Coronary artery (tissue), 2 donors: ENCODE measurements around the gene ACTN3.
A peak's percentile ranks its signal among the peaks of the same experiment; 100 is the strongest.
"Not testable (repeated sequence)": the region's sequence is repeated elsewhere in the genome, so short reads cannot be mapped to it uniquely, and the experiment has no call there.

Source experiments
- DNase-seq: peaks from one replicate; pipeline ENCODE4 v3.0.0-alpha.2; 2017; ENCODE audit warnings: low spot score
- H3K27ac ChIP-seq, 2 donors: fragments of 200-600 bp; sonication (generic); one replicate each; pipeline ENCODE4 v1.5.1; 2016 to 2019
- H3K4me3 ChIP-seq: fragments of 200-600 bp; sonication (generic); 2 replicates; pipeline ENCODE4 v1.5.1; 2016; ENCODE audit warnings: mild to moderate bottlenecking, moderate library complexity
- CTCF ChIP-seq: fragments of 200-600 bp; sonication (generic); IDR thresholded peaks from one replicate; pipeline ENCODE4 v1.5.1; 2019; ENCODE audit warnings: antibody characterized with exemption

The ACTN3 gene

GRCh38 chr11:66532784-66533183, 13.9 kb upstream of the ACTN3 start:
- H3K27ac ChIP-seq, result no peak overlapping the region
- DNase-seq, result no peak
- no peak for TF ChIP-seq CTCF
- H3K4me3 ChIP-seq, result no peak overlapping the region

GRCh38 chr11:66539170-66539869, 7.4 kb upstream of the ACTN3 start:
- no peak for TF ChIP-seq CTCF
- Histone ChIP-seq H3K4me3 (no peak overlapping the region), H3K27ac (no peak overlapping the region)
- no peak for DNase-seq

- no peak overlapping the region for H3K27ac ChIP-seq
- TF ChIP-seq CTCF, result no peak
- H3K4me3 ChIP-seq, result no peak overlapping the region
- no peak for DNase-seq
These were observed 6.9 kb upstream of the ACTN3 start for GRCh38 chr11:66539870-66540213.

- not testable (repeated sequence) for DNase-seq, H3K27ac ChIP-seq, H3K4me3 ChIP-seq
These were observed 6.1 kb upstream of the ACTN3 start for GRCh38 chr11:66540598-66540997.

GRCh38 chr11:66541892-66542291, 4.8 kb upstream of the ACTN3 start:
- TF ChIP-seq CTCF, result no peak
- no peak for DNase-seq
- Histone ChIP-seq H3K27ac (no peak overlapping the region), H3K4me3 (no peak overlapping the region)

- TF ChIP-seq CTCF, result no peak
- no peak overlapping the region for H3K4me3 ChIP-seq
- no peak overlapping the region for H3K27ac ChIP-seq
- DNase-seq, result no peak
These were observed 4.3 kb upstream of the ACTN3 start for GRCh38 chr11:66542362-66542761.

GRCh38 chr11:66543263-66544107, 3.2 kb upstream of the ACTN3 start:
- peak overlapping the region; percentile 44 for H3K4me3 ChIP-seq
- no peak for TF ChIP-seq CTCF
- DNase-seq, result no peak
- peak overlapping the region in 1 of 2 donors; percentile 41 for H3K27ac ChIP-seq

- peak overlapping the region; percentile 97 for H3K4me3 ChIP-seq
- not testable (repeated sequence) for DNase-seq, H3K27ac ChIP-seq
These were observed 1.8 kb upstream of the ACTN3 start for GRCh38 chr11:66544952-66545351.
